CD4-positive, alpha-beta T cell treated with Interleukin-15 for 1 hour (primary cell): Measurements from ENCODE around the gene RBBP4.
A peak's percentile ranks its signal among the peaks of the same experiment; 100 is the strongest.
"Not testable (repeated sequence)": the region's sequence is repeated elsewhere in the genome, so short reads cannot be mapped to it uniquely, and the experiment has no call there.

Source experiments
- DNase-seq: peaks from one replicate; pipeline ENCODE4 v3.0.0-alpha.2; 2020

Gene RBBP4

GRCh38 chr1:32650752-32651460 lies at the start of gene RBBP4:
Gene RBBP4, plus strand, starts transcription at chr1:32651208. Its CDS starts 99 bp downstream, at chr1:32651307.
- DNase-seq, result peak; percentile 98

DNA sequence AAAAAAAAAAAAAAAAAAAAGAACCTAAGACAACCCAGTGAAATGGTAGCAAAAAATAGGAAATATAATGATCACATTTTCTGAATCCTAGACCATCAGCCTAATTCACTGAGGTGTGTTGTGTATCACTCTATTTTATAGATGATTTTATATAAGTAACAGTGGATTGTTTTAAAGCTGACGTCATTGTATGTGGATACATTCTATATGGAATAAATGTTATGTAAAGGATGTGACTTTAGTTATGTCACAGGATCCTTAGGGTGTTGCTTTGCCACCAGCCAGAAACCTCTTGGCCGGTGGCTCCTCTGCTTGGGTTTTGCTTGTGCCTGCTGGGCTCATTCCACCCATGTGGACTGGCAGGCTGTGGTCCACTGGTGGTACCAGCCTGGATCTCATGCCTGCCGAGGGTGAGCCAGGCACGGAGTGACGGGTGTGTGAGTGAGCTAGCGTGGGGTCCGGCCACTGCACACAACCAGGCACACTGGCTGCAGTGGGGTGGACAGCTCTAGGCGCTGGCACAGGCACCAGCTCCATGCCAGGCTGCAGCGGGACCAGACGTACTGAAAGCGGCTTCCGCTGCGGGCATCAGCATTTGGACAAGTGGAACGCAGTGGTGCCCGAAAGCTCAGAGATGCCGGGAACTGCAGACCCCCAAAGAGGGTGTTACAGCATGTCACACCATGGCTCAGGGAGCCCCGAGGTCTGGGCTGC lies 45.1 kb upstream of the RBBP4 start:
- no peak for DNase-seq

GRCh38 chr1:32606565-32607371 lies 44.2 kb upstream of the RBBP4 start:
- DNase-seq, result no peak

GRCh38 chr1:32609180-32609579 lies 41.8 kb upstream of the RBBP4 start:
- no peak for DNase-seq

DNA sequence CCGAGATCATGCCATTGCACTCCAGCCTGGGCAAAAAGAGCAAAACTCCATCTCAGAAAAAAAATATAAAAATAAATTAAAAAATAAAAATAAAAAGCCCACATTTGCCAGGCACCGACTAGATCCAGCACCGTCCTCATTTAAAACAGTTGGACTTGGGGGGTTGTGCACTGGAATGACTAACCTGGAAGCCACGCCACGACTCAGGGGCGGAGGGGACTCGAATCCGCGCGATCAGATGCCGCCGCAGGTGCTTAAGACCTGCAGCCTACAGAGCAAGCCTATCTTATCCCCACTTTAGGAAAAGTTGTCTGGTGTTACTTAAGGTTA lies 39.2 kb upstream of the RBBP4 start:
- no peak for DNase-seq

GRCh38 chr1:32612189-32612881 lies 38.7 kb upstream of the RBBP4 start:
- peak; percentile 65 for DNase-seq

DNA sequence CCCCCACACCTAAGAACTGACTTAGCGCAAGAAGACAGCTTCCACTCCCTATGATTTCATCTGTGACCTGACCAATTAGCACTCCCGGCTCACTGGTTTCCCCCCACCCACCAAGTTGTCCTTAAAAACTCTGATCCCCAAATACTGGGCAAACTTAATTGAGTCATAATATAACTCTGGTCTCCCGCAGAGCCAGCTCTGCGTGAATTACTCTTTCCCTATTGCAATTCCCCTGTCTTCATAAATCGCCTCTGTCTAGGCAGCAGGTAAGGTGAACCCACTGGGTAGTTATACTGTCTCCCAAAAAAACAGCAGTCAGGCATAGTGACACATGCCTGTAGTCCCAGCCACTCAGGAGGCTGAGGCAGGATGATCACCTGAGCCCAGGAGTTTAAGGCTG lies 37.5 kb upstream of the RBBP4 start:
- DNase-seq, result no peak

DNA sequence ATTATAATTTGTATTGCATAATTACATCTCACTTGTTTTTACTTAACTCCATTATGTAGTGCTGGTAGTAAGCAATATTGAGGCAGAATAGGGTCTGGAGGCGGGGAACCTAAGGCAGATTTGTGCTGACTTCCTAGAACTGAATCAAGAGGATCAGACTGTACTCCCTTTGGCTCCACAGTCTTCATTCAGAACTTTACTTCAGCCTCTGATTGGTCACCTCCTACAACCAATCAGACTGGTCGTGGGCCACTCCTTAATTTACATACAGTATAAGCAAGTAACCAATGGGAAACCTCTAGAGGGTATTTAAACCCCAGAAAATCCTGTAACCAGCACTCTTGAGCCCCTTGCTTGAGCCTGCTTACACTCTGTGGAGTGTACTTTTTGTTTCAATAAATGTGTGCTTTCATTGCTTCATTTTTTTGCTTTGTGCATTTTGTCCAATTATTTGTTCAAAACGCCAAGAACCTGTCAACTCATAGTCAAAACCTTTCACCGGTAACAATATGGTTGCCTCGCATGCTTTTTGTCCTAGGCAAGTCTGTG lies 32.3 kb upstream of the RBBP4 start:
- no peak for DNase-seq

DNA sequence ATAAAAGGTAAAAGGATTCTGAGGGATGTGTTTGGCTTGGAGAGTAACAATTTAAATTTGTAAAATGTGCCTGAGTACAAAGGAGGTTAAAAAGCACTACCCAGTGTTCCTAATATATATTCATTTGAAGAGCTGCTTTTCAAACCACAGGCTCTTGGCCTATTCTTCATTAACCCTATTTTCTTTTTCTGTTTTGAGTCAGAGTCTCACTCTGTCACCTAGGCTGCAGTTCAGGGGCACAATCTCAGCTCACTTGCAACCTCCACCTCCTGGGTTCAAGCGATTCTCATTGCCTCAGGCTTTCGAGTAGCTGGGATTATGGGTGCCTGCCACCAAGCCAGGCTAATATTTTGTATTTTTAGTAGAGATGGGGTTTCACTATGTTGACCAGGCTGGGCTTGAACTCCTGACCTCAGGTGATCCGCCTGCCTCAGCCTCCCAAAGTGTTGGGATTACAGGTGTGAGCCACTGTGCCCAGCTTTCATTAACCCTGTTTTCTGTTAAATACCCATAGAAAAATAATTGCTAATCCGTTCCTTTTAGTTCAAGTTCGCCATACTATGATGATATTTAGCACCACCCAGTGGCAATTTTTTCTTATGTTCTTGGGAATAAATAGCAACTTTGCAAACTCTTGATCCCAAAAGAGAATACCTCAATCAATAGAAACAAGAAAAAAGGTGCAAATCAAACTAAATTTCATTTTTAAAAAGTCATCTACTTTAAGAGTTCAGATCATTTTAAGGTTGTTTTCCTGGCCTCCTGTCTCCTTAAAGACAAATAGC lies 31.1 kb upstream of the RBBP4 start:
- no peak for DNase-seq

- DNase-seq, result no peak
Observed at GRCh38 chr1:32622205-32622604, 28.8 kb upstream of the RBBP4 start.

- DNase-seq, result no peak
Observed at GRCh38 chr1:32622806-32623681, 28.0 kb upstream of the RBBP4 start.

DNA sequence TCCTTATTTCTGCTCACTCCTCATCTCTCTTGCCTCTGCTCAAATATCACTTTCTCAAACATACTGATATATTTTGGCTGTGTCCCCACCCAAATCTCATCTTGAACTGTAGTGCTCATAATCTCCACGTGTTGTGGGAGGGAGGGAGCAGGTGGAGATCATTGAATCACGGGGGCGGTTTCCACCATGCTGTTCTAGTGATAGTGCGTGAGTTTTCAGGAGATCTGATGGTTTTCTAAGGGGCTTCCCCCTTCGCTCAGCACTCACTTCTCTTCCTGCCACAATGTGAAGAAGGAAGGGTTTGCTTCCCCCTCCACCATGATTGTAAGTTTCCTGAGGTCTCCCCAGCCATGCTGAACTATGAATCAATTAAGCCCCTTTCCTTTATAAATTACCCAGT lies 27.2 kb upstream of the RBBP4 start:
- DNase-seq, result no peak

DNA sequence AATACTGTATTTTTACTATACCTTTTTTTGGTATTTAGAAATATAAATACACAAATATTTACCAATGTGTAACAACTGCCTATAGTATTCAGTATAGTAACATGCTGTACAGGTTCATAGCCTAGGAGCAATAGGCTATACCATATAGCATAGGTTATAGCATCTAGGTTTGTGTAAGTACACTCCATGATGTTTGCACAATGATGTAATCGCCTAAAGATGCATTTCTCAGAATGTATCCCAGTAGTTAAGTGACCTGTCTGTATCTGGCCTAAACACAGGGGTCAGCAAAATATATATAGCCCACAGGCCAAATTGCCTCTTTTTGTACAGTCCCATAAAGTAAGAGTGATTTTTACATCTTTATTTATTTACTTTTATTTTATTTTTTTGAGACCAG lies 24.8 kb upstream of the RBBP4 start:
- DNase-seq, result no peak

DNA sequence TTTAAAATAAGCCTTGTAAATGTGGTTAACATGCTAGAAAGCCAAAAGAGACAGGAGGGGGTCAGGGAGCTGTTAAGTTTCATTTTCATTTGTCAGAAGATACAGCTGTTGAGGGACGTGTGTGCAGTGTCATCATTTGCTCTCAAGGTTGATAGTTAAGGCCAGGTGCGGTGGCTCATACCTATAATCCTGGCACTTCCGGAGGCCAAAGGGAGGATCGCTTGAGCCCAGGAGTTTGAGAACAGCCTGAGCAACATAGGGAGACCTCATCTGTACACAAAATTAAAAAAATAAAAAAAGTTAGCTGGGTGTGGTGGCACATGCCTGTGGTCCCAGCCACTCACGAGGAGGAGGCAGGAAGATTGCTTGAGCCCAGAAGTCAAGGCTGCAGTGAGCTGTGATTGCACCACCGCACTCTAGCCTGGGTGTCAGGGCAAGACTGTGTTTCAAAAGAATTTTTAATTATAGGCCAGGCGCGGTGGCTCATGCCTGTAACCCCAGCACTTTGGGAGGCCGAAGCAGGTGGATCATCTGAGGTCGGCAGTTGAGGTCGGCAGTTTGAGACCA lies 23.3 kb upstream of the RBBP4 start:
- peak; percentile 29 for DNase-seq

GRCh38 chr1:32630173-32630572 lies 20.8 kb upstream of the RBBP4 start:
- not testable (repeated sequence) for DNase-seq

DNA sequence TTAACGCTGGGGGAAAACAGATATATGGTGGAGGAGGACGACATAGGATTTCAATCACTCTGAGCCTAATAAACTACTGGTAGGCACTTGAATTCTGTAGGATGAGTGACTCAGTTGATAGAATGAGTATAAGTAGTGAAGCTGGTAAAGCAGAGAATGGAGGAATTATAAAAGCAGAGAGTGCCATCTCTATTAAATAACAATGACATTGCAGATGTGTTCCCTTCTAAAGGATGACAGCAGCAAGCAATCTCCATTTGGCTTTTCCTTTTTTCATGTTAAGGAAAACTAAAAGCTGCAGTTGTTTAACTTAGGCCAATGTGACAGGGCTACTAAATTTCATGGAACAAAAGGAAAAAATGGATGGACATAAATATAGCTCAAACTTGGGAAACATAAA lies 18.2 kb upstream of the RBBP4 start:
- DNase-seq, result no peak

DNA sequence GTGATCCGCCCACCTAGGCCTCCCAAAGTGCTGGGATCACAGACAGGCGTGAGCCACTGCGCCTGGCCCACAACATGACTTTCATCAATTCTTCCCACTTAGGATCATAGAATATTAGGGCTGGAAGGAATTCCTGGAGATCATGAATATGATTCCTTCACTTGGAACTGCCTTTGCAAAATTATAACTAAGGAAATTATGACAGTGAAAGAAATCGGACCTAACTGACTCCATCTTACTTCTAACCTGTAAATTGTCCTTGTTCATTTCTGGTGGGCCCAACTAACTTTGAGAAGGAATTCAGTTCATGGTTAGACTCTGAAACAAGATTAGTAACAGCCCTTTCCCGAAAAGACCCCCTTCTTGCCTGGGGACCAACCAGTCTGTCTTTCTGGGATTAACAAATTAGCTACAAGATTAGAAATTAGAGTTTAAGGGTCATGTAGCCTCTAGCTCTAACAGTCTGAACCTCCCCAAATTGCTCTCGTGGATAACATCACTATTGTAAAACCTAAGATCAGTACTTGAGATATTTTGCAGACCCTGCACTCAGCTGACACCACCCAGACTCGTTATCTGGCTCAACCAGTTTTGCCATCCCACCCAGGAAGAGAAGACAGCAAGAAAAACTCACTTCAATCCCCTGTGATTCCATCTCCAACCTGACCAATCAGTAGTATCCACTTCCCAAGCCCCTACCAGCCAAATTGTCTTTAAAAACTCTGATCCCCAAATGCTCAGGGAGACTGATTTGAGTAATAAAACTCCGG lies 15.3 kb upstream of the RBBP4 start:
- no peak for DNase-seq

DNA sequence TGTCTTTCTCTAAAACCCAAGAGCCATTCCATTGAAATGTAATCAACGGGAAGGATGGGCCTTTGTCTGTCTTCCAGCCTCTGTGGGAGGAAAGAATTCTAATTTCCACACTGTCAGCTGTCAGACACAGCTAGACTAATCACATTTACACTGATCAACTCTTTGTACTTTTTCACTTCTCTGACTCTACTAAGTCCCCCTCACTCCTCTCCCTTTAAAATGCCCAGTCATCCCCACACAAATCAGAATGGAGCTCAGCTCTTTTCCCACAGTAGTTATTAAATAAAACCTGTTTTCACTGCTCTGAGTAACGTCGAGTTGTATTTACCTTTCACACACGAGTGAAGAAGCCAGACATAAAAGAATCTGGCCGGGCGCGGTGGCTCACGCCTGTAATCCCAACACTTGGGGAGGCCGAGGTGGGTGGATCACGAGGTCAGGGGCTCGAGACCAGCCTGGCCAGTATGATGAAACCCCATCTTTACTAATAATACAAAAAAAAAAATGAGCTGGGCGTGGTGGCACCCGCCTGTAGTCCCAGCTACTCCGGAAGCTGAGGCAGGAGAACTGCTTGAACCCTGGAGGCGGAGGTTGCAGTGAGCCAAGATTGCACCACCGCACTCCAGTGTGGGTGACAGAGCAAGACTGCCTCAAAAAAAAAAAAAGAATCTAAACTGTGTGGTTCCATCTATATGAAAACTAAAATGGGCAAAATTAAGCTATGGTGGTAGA lies 13.9 kb upstream of the RBBP4 start:
- peak; percentile 48 for DNase-seq

DNA sequence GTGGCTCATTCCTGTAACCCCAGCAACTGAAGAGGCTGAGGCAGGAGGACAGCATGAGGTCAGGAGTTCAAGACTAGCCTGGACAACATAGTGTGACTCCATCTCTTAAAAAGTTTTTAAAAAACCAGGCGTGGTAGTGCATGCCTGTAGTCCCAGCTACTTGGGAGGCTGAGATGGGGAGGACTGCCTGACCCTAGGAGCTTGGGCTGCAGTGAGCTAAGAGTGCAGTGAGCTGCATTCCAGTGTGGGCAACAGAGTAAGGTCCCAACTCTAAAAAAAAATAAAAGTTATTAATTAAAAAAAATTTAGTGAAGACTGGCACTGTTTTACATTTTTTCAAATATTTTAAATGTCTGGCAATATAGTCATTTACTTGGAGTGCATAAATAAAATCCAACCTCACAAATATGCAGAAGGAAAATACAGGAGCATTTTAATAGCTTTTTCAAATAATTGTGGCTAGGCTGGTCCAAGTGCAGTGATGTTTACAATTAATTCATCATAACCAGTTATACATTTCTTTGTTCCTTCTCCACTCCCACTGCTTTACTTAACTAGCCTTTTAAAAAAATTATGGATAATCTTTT lies 11.4 kb upstream of the RBBP4 start:
- DNase-seq, result no peak
